ENCODE data around the gene BATF2. TPM values are rescaled to one million over a fixed set of nuclear protein-coding genes. Genes with fewer than 3 reads are reported as not detected.

The BATF2 gene
- total and polyA plus RNA-seq, 2 donors from 2014 or later: 5.9 to 8.8 TPM

GRCh38 chr11:64998690-64999431 lies 2.1 kb upstream of the BATF2 start:
- no peak overlapping the region for H3K9ac ChIP-seq (ENCODE audit: low read length in 3 of 3)
- H3K27ac ChIP-seq (ENCODE audit: low read depth in 2 of 2, low read length in 2 of 2): peak overlapping the region; percentile 2 to 49
- H3K27me3 ChIP-seq (ENCODE audit: control insufficient read depth, insufficient read depth, low read length): no peaks in the 10 kb centered on the region
- H3K9me3 ChIP-seq (ENCODE audit: control insufficient read depth in 2 of 3, insufficient read depth in 1 of 3, low read length in 3 of 3): no peaks in the 10 kb centered on the region
- peaks cover 0 to 18% (median 6%) of the 10 kb centered on the region in 3 donors for H3K4me1 ChIP-seq (ENCODE audit: control insufficient read depth in 2 of 3, insufficient read depth in 2 of 3, low read depth in 1 of 3, low read length in 3 of 3)
- intact Hi-C loops (cut with DNase I): loop anchor here (10.0 kb wide), 1 partner anchor 64 kb away; the partner anchor contains the start of gene GPHA2
- H3K36me3 ChIP-seq (ENCODE audit: control insufficient read depth in 2 of 3, insufficient read depth in 3 of 3, low read length in 3 of 3): no peaks in the 10 kb centered on the region
- no peak for FAIRE-seq
- DNase-seq: peak in 3 of 5 donors; percentile 46 to 67 (median 56)
- no peak for TF ChIP-seq CTCF (IDR thresholded peaks at IDR 0.05; ENCODE audit: borderline replicate concordance, extremely low read depth, insufficient read depth)
- no peak overlapping the region for H3K4me3 ChIP-seq (ENCODE audit: low read length in 3 of 3)

GRCh38 chr11:64998141-64998540 lies 1.4 kb upstream of the BATF2 start:
- H3K9ac ChIP-seq (ENCODE audit: low read length in 3 of 3): no peak overlapping the region
- no peak overlapping the region for H3K27ac ChIP-seq (ENCODE audit: low read depth in 2 of 2, low read length in 2 of 2)
- intact Hi-C loops (cut with DNase I): loop anchor here (10.0 kb wide), 1 partner anchor 63 kb away; the partner anchor contains the start of gene GPHA2
- DNase-seq (no peak), FAIRE-seq (no peak)
- TF ChIP-seq CTCF (IDR thresholded peaks at IDR 0.05; ENCODE audit: borderline replicate concordance, extremely low read depth, insufficient read depth): no peak
- peak overlapping the region in 1 of 3 donors; percentile 14 for H3K4me3 ChIP-seq (ENCODE audit: low read length in 3 of 3)
- H3K36me3 ChIP-seq (ENCODE audit: control insufficient read depth in 2 of 3, insufficient read depth in 3 of 3, low read length in 3 of 3): no peaks in the 10 kb centered on the region
- no peaks in the 10 kb centered on the region for H3K9me3 ChIP-seq (ENCODE audit: control insufficient read depth in 2 of 3, insufficient read depth in 1 of 3, low read length in 3 of 3)
- H3K27me3 ChIP-seq (ENCODE audit: control insufficient read depth, insufficient read depth, low read length): no peaks in the 10 kb centered on the region
- H3K4me1 ChIP-seq (ENCODE audit: control insufficient read depth in 2 of 3, insufficient read depth in 2 of 3, low read depth in 1 of 3, low read length in 3 of 3): peaks cover 0 to 18% (median 6%) of the 10 kb centered on the region in 3 donors

GRCh38 chr11:64996327-64996709 lies 453 bp downstream of the BATF2 start:
- H3K4me3 ChIP-seq (ENCODE audit: low read length in 3 of 3): peak overlapping the region in 2 of 3 donors; percentile 73 to 89
- no peaks in the 10 kb centered on the region for H3K36me3 ChIP-seq (ENCODE audit: control insufficient read depth in 2 of 3, insufficient read depth in 3 of 3, low read length in 3 of 3)
- H3K4me1 ChIP-seq (ENCODE audit: control insufficient read depth in 2 of 3, insufficient read depth in 2 of 3, low read depth in 1 of 3, low read length in 3 of 3): peaks cover 0 to 18% (median 6%) of the 10 kb centered on the region in 3 donors
- intact Hi-C loops (cut with DNase I): loop anchor here (10.0 kb wide), 1 partner anchor 62 kb away; the partner anchor contains the start of gene GPHA2
- H3K9ac ChIP-seq (ENCODE audit: low read length in 3 of 3): peak overlapping the region in 2 of 3 donors; percentile 56 to 93
- H3K9me3 ChIP-seq (ENCODE audit: control insufficient read depth in 2 of 3, insufficient read depth in 1 of 3, low read length in 3 of 3): no peaks in the 10 kb centered on the region
- FAIRE-seq (no peak), DNase-seq (no peak)
- no peak for TF ChIP-seq CTCF (IDR thresholded peaks at IDR 0.05; ENCODE audit: borderline replicate concordance, extremely low read depth, insufficient read depth)
- no peaks in the 10 kb centered on the region for H3K27me3 ChIP-seq (ENCODE audit: control insufficient read depth, insufficient read depth, low read length)
- H3K27ac ChIP-seq (ENCODE audit: low read depth in 2 of 2, low read length in 2 of 2): peak overlapping the region; percentile 52 to 85

Measured in kidney (tissue), 14 donors.